NCI-H345 (cell line): ENCODE data around the gene C5orf63.
A peak's percentile ranks its signal among the peaks of the same experiment; 100 is the strongest.
"Not testable (repeated sequence)": the region's sequence is repeated elsewhere in the genome, so short reads cannot be mapped to it uniquely, and the experiment has no call there.

Experiments
- DNase-seq: peaks from one replicate; lab custom pipeline; 2025; lab: John Stamatoyannopoulos, UW

The C5orf63 gene

GRCh38 chr5:127074466-127074865, 1.2 kb upstream of the C5orf63 start:
- DNase-seq = no peak

- DNase-seq = no peak
Measured at GRCh38 chr5:127070243-127070642, 3.1 kb downstream of the C5orf63 start.

- DNase-seq = no peak
Measured at GRCh38 chr5:127068493-127069214, 4.6 kb downstream of the C5orf63 start.

GRCh38 chr5:127066721-127067120, 6.6 kb downstream of the C5orf63 start:
- DNase-seq = no peak

GRCh38 chr5:127064253-127064840, 9.0 kb downstream of the C5orf63 start:
- DNase-seq = no peak

- DNase-seq = no peak
Measured at GRCh38 chr5:127063257-127063913, 9.9 kb downstream of the C5orf63 start.

GRCh38 chr5:127061956-127062355, 11.3 kb downstream of the C5orf63 start:
- DNase-seq = peak; percentile 28

GRCh38 chr5:127061537-127061936, 11.8 kb downstream of the C5orf63 start:
- DNase-seq = no peak

- DNase-seq = no peak
Measured at GRCh38 chr5:127060470-127060985, 12.8 kb downstream of the C5orf63 start.

GRCh38 chr5:127056896-127057295, 16.4 kb downstream of the C5orf63 start:
- no peak for DNase-seq

- no peak for DNase-seq
Measured at GRCh38 chr5:127055880-127056653, 17.2 kb downstream of the C5orf63 start.

GRCh38 chr5:127053551-127053950, 19.8 kb downstream of the C5orf63 start:
- DNase-seq = not testable (repeated sequence)

- DNase-seq = no peak
Measured at GRCh38 chr5:127053049-127053448, 20.3 kb downstream of the C5orf63 start.

GRCh38 chr5:127051591-127051990, 21.7 kb downstream of the C5orf63 start:
- no peak for DNase-seq

- DNase-seq = no peak
Measured at GRCh38 chr5:127046343-127047072, 26.8 kb downstream of the C5orf63 start.

GRCh38 chr5:127042593-127042992, 30.7 kb downstream of the C5orf63 start:
- DNase-seq = no peak

GRCh38 chr5:127041571-127041970, 31.7 kb downstream of the C5orf63 start:
- no peak for DNase-seq

- DNase-seq = peak; percentile 84
Measured at GRCh38 chr5:127040796-127041520, 32.3 kb downstream of the C5orf63 start.

- DNase-seq = no peak
Measured at GRCh38 chr5:127038550-127038949, 34.8 kb downstream of the C5orf63 start.

- DNase-seq = no peak
Measured at GRCh38 chr5:127031863-127032232, 41.5 kb downstream of the C5orf63 start.
